HepG2 (cell line): ENCODE measurements around the gene SNRPB2. TPM values are rescaled to one million over a fixed set of nuclear protein-coding genes. Genes with fewer than 3 reads are reported as not detected.

Experiments used
- ATAC-seq: fragments of 200-7000 bp; cut with Tn5 transposase; 3 replicates; pipeline ENCODE4 v1.9.1; 2020; ENCODE audit warnings: mild to moderate bottlenecking, moderate library complexity
- BruUV-seq: library from RNA; stranded (reverse); fragments of 400-500 nt; replicated peaks from 2 replicates; lab custom pipeline; 2021; lab: Mats Ljungman, UMichigan
- CTCF ChIA-PET: fragments of 300-600 bp; formaldehyde crosslinking; extraction: SDS; loops from one replicate; lab custom pipeline; 2021; ENCODE audit warnings: low total read pairs, inconsistent platforms, low intra/inter-chr PET ratio; lab: Yijun Ruan, JAX
- POLR2A ChIA-PET: fragments of 350-600 bp; sonication (Branson Sonifier 250); formaldehyde crosslinking; loops from one replicate; lab custom pipeline; 2020; ENCODE audit warnings: antibody characterized with exemption, inconsistent platforms; lab: Yijun Ruan, JAX
- DNase-seq: peaks from one replicate; pipeline ENCODE4 v3.0.0-alpha.2; 2015; ENCODE audit warnings: low spot score
- FAIRE-seq: peaks from 3 replicates; lab custom pipeline; 2011; peaks lifted over from hg19 to GRCh38; lab: Jason Lieb, UNC
- H2AFZ ChIP-seq: one replicate; pipeline ENCODE4 v1.6.1; 2011; ENCODE audit warnings: low read length, inconsistent platforms
- H3K27ac ChIP-seq: fragments of 300-600 bp; 3 replicates; pipeline ENCODE4 v1.8.0; 2011; ENCODE audit warnings: mixed run types, mild to moderate bottlenecking, mixed read lengths, low read length, inconsistent platforms; ENCODE audit not compliant: insufficient read depth; ENCODE audit errors: extremely low read length
- H3K27me3 ChIP-seq, 2 experiments: fragments of 200-600 bp in 1 of 2; 2 replicates in 1 of 2; 3 replicates in 1 of 2; pipeline versions ENCODE4 v1.6.0 to v1.8.0; 2011; ENCODE audit warnings: low read length in 2 of 2, mild to moderate bottlenecking in 2 of 2, moderate library complexity in 2 of 2, inconsistent platforms in 1 of 2; ENCODE audit not compliant: insufficient read depth in 2 of 2, control insufficient read depth in 1 of 2
- H3K36me3 ChIP-seq, 2 experiments: fragments of 200-600 bp in 1 of 2; replicated peaks in 1 of 2; 2 replicates in 1 of 2; 3 replicates in 1 of 2; pipeline versions ENCODE4 v1.5.1 to v1.8.0; 2011; ENCODE audit warnings: low read length in 2 of 2, inconsistent platforms in 1 of 2; ENCODE audit not compliant: insufficient read depth in 2 of 2, control insufficient read depth in 1 of 2
- H3K4me1 ChIP-seq: 2 replicates; pipeline ENCODE4 v1.5.1; 2012; ENCODE audit warnings: low read length, inconsistent platforms; ENCODE audit not compliant: insufficient read depth
- H3K4me2 ChIP-seq: 2 replicates; pipeline ENCODE4 v1.6.0; 2011; ENCODE audit warnings: low read depth, low read length, inconsistent platforms
- H3K4me3 ChIP-seq, 3 experiments: fragments of 200-600 bp in 1 of 3; sonication (generic), shearing (Covaris generic) in 1 of 3; replicated peaks in 1 of 3; 2 replicates each; pipeline ENCODE4 v1.5.1; 2011 to 2016; ENCODE audit warnings: low read length in 3 of 3, inconsistent platforms in 2 of 3, low read depth in 2 of 3, mild to moderate bottlenecking in 2 of 3, control low read depth in 1 of 3, mixed read lengths in 1 of 3; ENCODE audit not compliant: insufficient read depth in 1 of 3
- H3K79me2 ChIP-seq: one replicate; pipeline ENCODE4 v1.6.1; 2011; ENCODE audit warnings: low read length, inconsistent platforms; ENCODE audit not compliant: insufficient read depth
- H3K9ac ChIP-seq: 2 replicates; pipeline ENCODE4 v1.6.0; 2011; ENCODE audit warnings: mild to moderate bottlenecking, low read depth, low read length, inconsistent platforms; ENCODE audit not compliant: insufficient read depth
- H3K9me3 ChIP-seq: 2 replicates; pipeline ENCODE4 v1.5.1; 2012; ENCODE audit warnings: mild to moderate bottlenecking, low read length
- H4K20me1 ChIP-seq: 2 replicates; pipeline ENCODE4 v1.6.0; 2011; ENCODE audit warnings: inconsistent platforms, mild to moderate bottlenecking, low read length, moderate library complexity; ENCODE audit not compliant: insufficient read depth
- BCL3 ChIP-seq: sonication (generic); formaldehyde crosslinking; IDR thresholded peaks from 2 replicates; pipeline ENCODE4 v1.5.1; 2020; ENCODE audit warnings: mild to moderate bottlenecking, missing genetic modification reagents, moderate library complexity
- CHCHD3 ChIP-seq: sonication (generic); formaldehyde crosslinking; IDR thresholded peaks from 2 replicates; pipeline ENCODE4 v1.8.0; 2022; ENCODE audit warnings: mild to moderate bottlenecking, missing genetic modification reagents, moderate library complexity
- ELF4 ChIP-seq: sonication (generic); formaldehyde crosslinking; IDR thresholded peaks from 2 replicates; pipeline ENCODE4 v1.5.0; 2020; ENCODE audit warnings: missing genetic modification reagents, mild to moderate bottlenecking, moderate library complexity, borderline replicate concordance
- HDAC1 ChIP-seq: sonication (generic); formaldehyde crosslinking; IDR thresholded peaks from 2 replicates; pipeline ENCODE4 v1.5.1; 2020; ENCODE audit warnings: mild to moderate bottlenecking, missing genetic modification reagents
- KDM3A ChIP-seq: IDR thresholded peaks from 2 replicates; pipeline ENCODE4 v1.6.1; 2018; ENCODE audit warnings: low read depth, missing compliant biosample characterization
- MAFG ChIP-seq: sonication (generic); formaldehyde crosslinking; IDR thresholded peaks from 2 replicates; pipeline ENCODE4 v1.5.1; 2020; ENCODE audit warnings: mild to moderate bottlenecking, missing genetic modification reagents
- NFYB ChIP-seq: sonication (generic); formaldehyde crosslinking; IDR thresholded peaks from 2 replicates; pipeline ENCODE4 v1.4.0; 2020; ENCODE audit warnings: missing genetic modification reagents
- ZNF407 ChIP-seq: sonication (generic); formaldehyde crosslinking; IDR thresholded peaks from one replicate; pipeline ENCODE4 v1.5.1; 2020; ENCODE audit warnings: mild to moderate bottlenecking, missing genetic modification reagents; ENCODE audit errors: not compliant biosample characterization
- ZNF468 ChIP-seq: sonication (generic); formaldehyde crosslinking; IDR thresholded peaks from 2 replicates; pipeline ENCODE4 v1.8.0; 2022; ENCODE audit warnings: mild to moderate bottlenecking, moderate library complexity, missing genetic modification reagents
- ZNF552 ChIP-seq: sonication (generic); formaldehyde crosslinking; IDR thresholded peaks from 2 replicates; pipeline ENCODE4 v1.9.0; 2022; ENCODE audit warnings: missing genetic modification reagents, mild to moderate bottlenecking, borderline replicate concordance
- WGBS: methylation state at CpG from one replicate; pipeline ENCODE4 v1.1.6; 2017; ENCODE audit warnings: low lambda C conversion rate; 5-methylcytosine and 5-hydroxymethylcytosine counted together
- in situ Hi-C: cut with HindIII; loops from 2 replicates; pipeline ENCODE4 v1.10.0; 2017; ENCODE audit warnings: low pct_unique_long_range_greater_than_20kb; ENCODE audit not compliant: extremely low pct_ligation_motif_present
- intact Hi-C: fragments of 100-400 bp; cut with micrococcal nuclease; formaldehyde crosslinking; loops from one replicate; pipeline ENCODE4 v1.10.0; 2022; ENCODE audit not compliant: unreplicated experiment
- polyA plus RNA-seq, 8 experiments: library from polyadenylated mRNA; depleted of rRNA in 3 of 8; stranded (reverse) in 7 of 8; unstranded in 1 of 8; fragments of >200 nt; fragmentation: Illumina TruSeq in 4 of 8; extraction: Trizol in 4 of 8; gene quantifications; 2 replicates each; pipeline versions ENCODE4 v1.2.1 to v1.2.3, GENCODE V29; 2011 to 2016; ENCODE audit warnings: low read depth in 4 of 8, missing spikeins in 1 of 8, mixed read lengths in 1 of 8; ENCODE audit not compliant: insufficient read depth in 1 of 8
- total RNA-seq, 5 experiments: library from RNA; depleted of rRNA; stranded (reverse); fragments of >200 nt; fragmentation: Illumina TruSeq; extraction: Trizol; gene quantifications; 2 replicates each; pipeline ENCODE4 v1.2.3, GENCODE V29; 2016; ENCODE audit warnings: low read depth in 1 of 5
- TF ChIP-seq, protein P1 (sequence below): sonication (generic); formaldehyde crosslinking; IDR thresholded peaks from 2 replicates; pipeline ENCODE4 v1.8.0; 2022; ENCODE audit warnings: mild to moderate bottlenecking, missing genetic modification reagents, borderline replicate concordance

Gene SNRPB2
- total and polyA plus RNA-seq, 2 of the 13 experiments (the other 11 are each of a cell fraction or from before 2014, with no cell fraction given) = 107 to 204 TPM

DNA sequence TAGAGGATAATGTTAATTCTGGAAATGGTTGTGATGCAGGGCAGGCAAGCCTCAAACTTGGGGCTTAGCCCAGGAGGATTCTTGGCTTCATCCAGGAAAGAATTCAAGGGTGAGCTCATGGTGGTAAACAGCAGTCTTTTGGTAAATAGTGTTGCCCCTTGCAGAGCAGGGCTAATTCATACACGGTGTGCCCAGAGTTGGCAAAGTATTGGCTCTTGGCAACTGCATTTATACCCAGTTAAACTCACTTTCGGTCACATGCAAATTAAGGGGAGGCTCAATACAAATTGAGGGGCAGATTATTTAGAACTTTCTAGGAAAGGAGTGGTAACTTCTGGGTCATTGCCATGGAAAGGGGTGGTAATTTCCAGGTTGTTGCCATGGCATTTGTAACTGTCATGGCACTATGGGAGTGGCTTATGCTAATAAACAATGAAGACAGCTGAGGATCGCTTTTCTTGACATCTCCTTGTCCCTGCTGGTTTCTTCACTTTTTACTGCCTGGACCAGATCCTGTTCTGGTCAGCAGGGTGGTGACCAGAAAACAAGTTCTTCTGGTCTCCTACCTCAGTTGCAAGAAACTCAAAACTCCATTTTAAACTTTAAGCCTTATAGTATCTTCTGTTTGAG lies 14.5 kb downstream of the SNRPB2 start (continued):
- TF ChIP-seq ZNF407 (CRISPR knock-in tag) = no peak

DNA sequence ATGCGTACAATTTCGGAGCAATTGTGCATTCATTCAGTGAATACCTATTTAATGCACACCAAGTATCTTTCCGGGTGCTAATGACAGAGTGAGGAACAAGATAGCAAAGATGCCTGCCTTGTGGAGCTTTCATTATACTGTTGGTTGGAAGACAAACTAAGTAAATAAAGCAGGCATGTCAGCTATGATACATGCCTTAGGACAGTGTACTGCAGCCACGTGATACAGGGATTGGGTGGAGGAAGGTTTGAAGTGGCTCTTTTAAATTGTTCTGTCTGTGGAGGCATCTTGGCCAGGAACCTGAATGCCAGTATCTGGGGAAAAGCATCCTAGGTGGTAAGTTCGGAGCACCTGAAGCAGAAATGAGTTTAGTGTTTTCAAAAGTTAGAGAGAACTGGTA lies 15.4 kb downstream of the SNRPB2 start:
- in situ Hi-C loops = no loop called here
- no TSS peak for BruUV-seq
- TF ChIP-seq NFYB (CRISPR knock-in tag) (no peak), MAFG (no peak), KDM3A (CRISPR knock-in tag) (no peak), ELF4 (CRISPR knock-in tag) (no peak), ZNF468 (no peak), BCL3 (CRISPR knock-in tag) (no peak), ZNF552 (CRISPR knock-in tag) (no peak), HDAC1 (no peak), CHCHD3 (CRISPR knock-in tag) (no peak)
- TF ChIP-seq, protein P1, sequence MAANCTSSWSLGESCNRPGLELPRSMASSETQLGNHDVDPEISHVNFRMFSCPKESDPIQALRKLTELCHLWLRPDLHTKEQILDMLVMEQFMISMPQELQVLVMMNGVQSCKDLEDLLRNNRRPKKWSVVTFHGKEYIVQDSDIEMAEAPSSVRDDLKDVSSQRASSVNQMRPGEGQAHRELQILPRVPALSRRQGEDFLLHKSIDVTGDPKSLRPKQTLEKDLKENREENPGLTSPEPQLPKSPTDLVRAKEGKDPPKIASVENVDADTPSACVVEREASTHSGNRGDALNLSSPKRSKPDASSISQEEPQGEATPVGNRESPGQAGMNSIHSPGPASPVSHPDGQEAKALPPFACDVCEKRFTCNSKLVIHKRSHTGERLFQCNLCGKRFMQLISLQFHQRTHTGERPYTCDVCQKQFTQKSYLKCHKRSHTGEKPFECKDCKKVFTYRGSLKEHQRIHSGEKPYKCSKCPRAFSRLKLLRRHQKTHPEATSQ (CRISPR knock-in tag) = no peak

More for the DNA sequence above, 15.4 kb downstream of the SNRPB2 start:
- Histone ChIP-seq H3K4me2 (no peak overlapping the region), H3K4me1 (peaks cover 7% of the 10 kb centered on the region; the same call in 1 of the 2 replicates), H4K20me1 (no peaks in the 10 kb centered on the region), H3K9ac (no peak overlapping the region), H3K4me3 (no peak overlapping the region), H2AFZ (no peak overlapping the region), H3K79me2 (no peaks in the 10 kb centered on the region), H3K27me3 (no peaks in the 10 kb centered on the region), H3K27ac (no peak overlapping the region), H3K36me3 (peaks cover 5 to 16% of the 10 kb centered on the region in 2 experiments), H3K9me3 (no peaks in the 10 kb centered on the region)
- ChIA-PET CTCF (no interaction called here), POLR2A (no interaction called here)
- intact Hi-C loops = no loop called here
- WGBS = 25% methylated on average over 5 of the region's 5 CpGs
- FAIRE-seq (no peak), DNase-seq (no peak), ATAC-seq (peak; percentile 32)
